Measurements from ENCODE around the gene FAM168B.

DNA sequence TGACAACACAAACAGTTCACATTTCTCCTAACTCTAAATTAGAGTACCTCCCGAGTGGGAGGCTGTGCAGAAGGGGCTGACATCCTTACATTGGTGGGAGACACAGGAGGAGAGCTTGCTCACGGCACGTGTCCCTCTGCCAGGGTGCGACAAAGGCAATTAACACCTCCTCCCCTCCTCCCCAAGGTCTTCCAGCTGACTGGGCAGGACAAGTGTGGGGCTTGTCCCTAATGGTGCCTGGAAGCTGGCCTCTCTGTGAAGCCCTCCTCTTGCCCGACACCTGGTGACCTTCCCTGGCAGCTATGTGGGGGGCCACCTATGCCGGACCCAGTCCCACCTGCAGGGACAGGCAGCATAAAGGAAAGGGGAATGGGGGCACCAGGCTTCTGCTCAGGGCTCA lies 57.0 kb downstream of the FAM168B start:
- TF ChIP-seq POLR2A (IDR thresholded peaks at IDR 0.05) (no peak), CTCF (IDR thresholded peaks at IDR 0.05) (no peak)

All from testis (tissue), 2 donors.